ENCODE data around the gene TRPC5OS. TPM values are rescaled to one million over a fixed set of nuclear protein-coding genes. Genes with fewer than 3 reads are reported as not detected.

Gene TRPC5OS
- not detected in 2 replicates for polyA plus RNA-seq (2011; rRNA removed)
- polyA minus RNA-seq (2011; rRNA and poly(A)+ RNA removed) = not detected in 2 replicates

DNA sequence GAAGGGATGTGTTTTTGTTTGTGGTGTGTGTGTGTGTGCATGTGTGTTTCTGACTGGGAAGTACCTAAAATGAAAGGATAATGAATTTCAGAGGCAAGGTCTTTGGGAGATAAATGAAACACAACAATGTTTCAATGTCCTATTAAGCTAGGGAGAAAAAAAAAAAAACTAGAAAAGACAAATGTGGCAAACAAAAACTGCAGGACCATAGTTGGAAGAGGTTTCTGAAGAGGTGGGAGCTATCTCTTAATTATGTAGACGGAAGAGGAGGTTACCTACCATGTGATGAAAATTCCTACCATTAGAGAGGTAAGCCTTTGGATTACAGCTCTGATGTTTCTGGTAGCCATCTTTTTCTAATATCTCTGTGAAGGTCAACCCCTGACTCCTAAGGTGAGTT lies at the start of gene TRPC5OS:
TSS of gene TRPC5OS (plus strand) at position 301 of the 400 bp plus-strand sequence. CDS start 25,669 bp downstream, outside the sequence.
- H3K27ac ChIP-seq (ENCODE audit: low read depth, low read length) = no peak within 1 kb of the TSS
- no peaks in the 10 kb centered on the region for H3K9me3 ChIP-seq (ENCODE audit: control insufficient read depth, insufficient read depth, low read length)
- TF ChIP-seq CTCF (IDR thresholded peaks at IDR 0.05; ENCODE audit: low read depth, low read length) = no peak
- POLR2A ChIA-PET = no interaction called here
- H3K4me3 ChIP-seq (ENCODE audit: low read depth, low read length) = no peak within 1 kb of the TSS
- no peak for DNase-seq (ENCODE audit: low read depth, low spot score)
- no peaks in the 10 kb centered on the region for H3K27me3 ChIP-seq (ENCODE audit: control insufficient read depth, insufficient read depth, low read length)
- CTCF ChIA-PET = no interaction called here

GRCh38 chrX:111829345-111829744 lies 46.6 kb upstream of the TRPC5OS start:
- POLR2A ChIA-PET = no interaction called here
- no peak for TF ChIP-seq CTCF (IDR thresholded peaks at IDR 0.05; ENCODE audit: low read depth, low read length)
- DNase-seq (ENCODE audit: low read depth, low spot score) = no peak
- Histone ChIP-seq H3K4me3 (ENCODE audit: low read depth, low read length) (no peak overlapping the region), H3K27ac (ENCODE audit: low read depth, low read length) (no peak overlapping the region), H3K9me3 (ENCODE audit: control insufficient read depth, insufficient read depth, low read length) (no peaks in the 10 kb centered on the region), H3K27me3 (ENCODE audit: control insufficient read depth, insufficient read depth, low read length) (no peaks in the 10 kb centered on the region)
- CTCF ChIA-PET = no interaction called here

- Histone ChIP-seq H3K4me3 (ENCODE audit: low read depth, low read length) (no peak overlapping the region), H3K27ac (ENCODE audit: low read depth, low read length) (no peak overlapping the region), H3K27me3 (ENCODE audit: control insufficient read depth, insufficient read depth, low read length) (no peaks in the 10 kb centered on the region), H3K9me3 (ENCODE audit: control insufficient read depth, insufficient read depth, low read length) (no peaks in the 10 kb centered on the region)
- TF ChIP-seq CTCF (IDR thresholded peaks at IDR 0.05; ENCODE audit: low read depth, low read length) = no peak
- POLR2A ChIA-PET = no interaction called here
- CTCF ChIA-PET = no interaction called here
- no peak for DNase-seq (ENCODE audit: low read depth, low spot score)
Observed at GRCh38 chrX:111830571-111830970, 45.4 kb upstream of the TRPC5OS start.

DNA sequence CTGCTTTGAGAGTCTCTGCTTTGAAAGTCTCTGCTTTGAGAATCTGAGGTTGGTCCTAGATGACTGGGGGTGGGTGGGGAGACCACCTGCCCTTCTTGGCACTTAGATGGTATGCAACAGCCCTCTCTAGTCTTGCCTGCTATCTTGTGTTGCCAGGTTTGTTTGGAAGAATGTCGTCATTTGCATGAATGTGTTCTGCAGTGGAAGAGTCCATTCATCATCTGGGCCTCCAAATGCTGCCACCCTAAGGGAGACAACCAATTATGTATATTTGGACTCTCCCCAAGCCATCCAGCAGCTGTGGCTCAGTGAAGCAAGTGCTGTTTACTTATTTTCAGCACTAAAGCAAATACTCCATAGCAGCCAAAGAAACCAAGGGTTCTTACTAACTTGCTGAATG lies 44.6 kb upstream of the TRPC5OS start:
- no peak for DNase-seq (ENCODE audit: low read depth, low spot score)
- POLR2A ChIA-PET = no interaction called here
- TF ChIP-seq CTCF (IDR thresholded peaks at IDR 0.05; ENCODE audit: low read depth, low read length) = no peak
- Histone ChIP-seq H3K27ac (ENCODE audit: low read depth, low read length) (no peak overlapping the region), H3K9me3 (ENCODE audit: control insufficient read depth, insufficient read depth, low read length) (no peaks in the 10 kb centered on the region), H3K27me3 (ENCODE audit: control insufficient read depth, insufficient read depth, low read length) (no peaks in the 10 kb centered on the region), H3K4me3 (ENCODE audit: low read depth, low read length) (no peak overlapping the region)
- CTCF ChIA-PET = interaction anchor here (0.8 kb wide), 1 partner anchor 900 kb away, joined by 3 read pairs; no protein-coding TSS in a partner anchor

DNA sequence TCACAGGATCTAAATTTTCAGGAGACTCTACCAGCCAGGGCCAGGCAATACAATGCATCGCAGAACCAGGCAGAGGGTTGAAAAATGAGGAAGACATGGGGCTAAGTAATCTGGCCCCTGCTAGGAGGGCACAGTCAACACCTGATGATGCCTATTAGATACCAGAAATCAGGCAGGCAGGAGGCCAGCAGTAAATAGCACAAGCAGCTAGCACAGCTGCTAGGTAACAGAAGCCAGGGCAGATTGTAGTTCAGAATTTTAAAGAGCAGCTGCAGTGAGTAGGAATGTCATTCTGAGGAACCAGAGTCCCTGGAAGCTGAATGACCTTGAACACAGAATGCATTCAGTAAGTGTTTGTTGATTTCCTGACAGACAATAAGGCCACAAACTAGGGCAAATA lies 38.8 kb upstream of the TRPC5OS start:
- no peak for TF ChIP-seq CTCF (IDR thresholded peaks at IDR 0.05; ENCODE audit: low read depth, low read length)
- H3K4me3 ChIP-seq (ENCODE audit: low read depth, low read length) = no peak overlapping the region
- H3K27me3 ChIP-seq (ENCODE audit: control insufficient read depth, insufficient read depth, low read length) = no peaks in the 10 kb centered on the region
- no peak for DNase-seq (ENCODE audit: low read depth, low spot score)
- CTCF ChIA-PET = no interaction called here
- POLR2A ChIA-PET = no interaction called here
- no peak overlapping the region for H3K27ac ChIP-seq (ENCODE audit: low read depth, low read length)
- H3K9me3 ChIP-seq (ENCODE audit: control insufficient read depth, insufficient read depth, low read length) = no peaks in the 10 kb centered on the region
